BE2C (cell line): Measurements from ENCODE around the gene CNTN4.

Source experiments
- DNase-seq: peaks from one replicate; pipeline ENCODE4 v3.0.0-alpha.2; 2020
- H3K27me3 ChIP-seq: fragments of 250-450 bp; sonication (Bioruptor Pico); 2 replicates; pipeline ENCODE4 v1.5.1; 2020; ENCODE audit warnings: mild to moderate bottlenecking
- H3K36me3 ChIP-seq: fragments of 250-450 bp; sonication (Bioruptor Pico); 2 replicates; pipeline ENCODE4 v1.5.1; 2020; ENCODE audit warnings: mild to moderate bottlenecking
- H3K4me1 ChIP-seq: fragments of 250-450 bp; sonication (Bioruptor Pico); 2 replicates; pipeline ENCODE4 v1.5.1; 2020
- H3K4me3 ChIP-seq: 2 replicates; pipeline ENCODE4 v1.5.1; 2011; ENCODE audit warnings: low read depth, low read length
- H3K9me3 ChIP-seq: fragments of 250-450 bp; sonication (Bioruptor Pico); 2 replicates; pipeline ENCODE4 v1.5.1; 2020
- TF ChIP-seq, protein P1 (sequence below): IDR thresholded peaks from 2 replicates; pipeline ENCODE4 v1.5.1; 2012; ENCODE audit warnings: mild to moderate bottlenecking, low read depth, low read length

CNTN4 gene

DNA sequence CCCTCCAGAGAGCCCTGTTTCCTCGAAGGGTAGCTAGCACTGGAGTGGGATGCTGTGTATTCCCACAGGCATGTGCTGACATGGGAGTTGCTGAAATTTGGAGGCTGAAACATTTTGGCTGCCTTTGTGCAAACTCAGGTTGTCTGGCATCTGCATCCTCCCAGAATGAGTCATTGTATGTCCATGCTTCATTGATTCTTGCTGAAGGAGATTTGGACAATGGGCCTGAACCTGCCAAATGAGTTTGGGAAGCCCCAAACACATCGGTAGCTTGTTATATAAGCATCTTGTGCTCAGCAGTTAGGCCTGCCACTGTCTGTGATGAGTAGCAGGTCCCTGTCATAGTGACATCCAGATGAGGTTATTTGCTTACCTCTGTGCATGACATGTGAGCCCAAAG lies 851.5 kb downstream of the CNTN4 start:
- Histone ChIP-seq H3K9me3 (no peaks in the 10 kb centered on the region), H3K27me3 (no peaks in the 10 kb centered on the region), H3K4me3 (no peak overlapping the region), H3K36me3 (no peaks in the 10 kb centered on the region), H3K4me1 (peaks cover 11% of the 10 kb centered on the region)
- peak; percentile 27 for DNase-seq
- TF ChIP-seq, protein P1, sequence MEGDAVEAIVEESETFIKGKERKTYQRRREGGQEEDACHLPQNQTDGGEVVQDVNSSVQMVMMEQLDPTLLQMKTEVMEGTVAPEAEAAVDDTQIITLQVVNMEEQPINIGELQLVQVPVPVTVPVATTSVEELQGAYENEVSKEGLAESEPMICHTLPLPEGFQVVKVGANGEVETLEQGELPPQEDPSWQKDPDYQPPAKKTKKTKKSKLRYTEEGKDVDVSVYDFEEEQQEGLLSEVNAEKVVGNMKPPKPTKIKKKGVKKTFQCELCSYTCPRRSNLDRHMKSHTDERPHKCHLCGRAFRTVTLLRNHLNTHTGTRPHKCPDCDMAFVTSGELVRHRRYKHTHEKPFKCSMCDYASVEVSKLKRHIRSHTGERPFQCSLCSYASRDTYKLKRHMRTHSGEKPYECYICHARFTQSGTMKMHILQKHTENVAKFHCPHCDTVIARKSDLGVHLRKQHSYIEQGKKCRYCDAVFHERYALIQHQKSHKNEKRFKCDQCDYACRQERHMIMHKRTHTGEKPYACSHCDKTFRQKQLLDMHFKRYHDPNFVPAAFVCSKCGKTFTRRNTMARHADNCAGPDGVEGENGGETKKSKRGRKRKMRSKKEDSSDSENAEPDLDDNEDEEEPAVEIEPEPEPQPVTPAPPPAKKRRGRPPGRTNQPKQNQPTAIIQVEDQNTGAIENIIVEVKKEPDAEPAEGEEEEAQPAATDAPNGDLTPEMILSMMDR, result no peak

- Histone ChIP-seq H3K36me3 (no peaks in the 10 kb centered on the region), H3K4me3 (no peak overlapping the region), H3K4me1 (no peaks in the 10 kb centered on the region), H3K9me3 (no peaks in the 10 kb centered on the region), H3K27me3 (no peaks in the 10 kb centered on the region)
- DNase-seq, result no peak
- TF ChIP-seq, protein P1, result no peak
Measured at GRCh38 chr3:2957115-2957514, 858.4 kb downstream of the CNTN4 start.

DNA sequence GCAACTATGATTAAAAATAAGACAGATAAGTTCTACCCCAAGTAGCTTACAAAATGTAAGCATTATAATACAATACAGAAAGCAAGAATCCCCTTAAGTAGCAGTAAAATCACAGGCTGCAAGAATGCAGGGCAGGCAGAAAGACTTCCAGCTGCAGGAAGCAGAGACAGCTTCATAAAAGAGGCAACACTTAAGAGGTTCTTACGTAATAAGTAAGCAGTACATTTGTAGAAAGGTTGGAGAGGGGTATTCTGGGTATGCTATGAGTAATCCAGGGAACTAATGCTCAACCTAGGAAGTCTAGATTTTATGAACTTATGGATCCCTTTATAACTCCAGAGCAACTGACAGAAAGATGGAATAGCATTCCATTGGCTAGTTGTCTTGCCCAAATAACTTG lies 859.9 kb downstream of the CNTN4 start:
- H3K27me3 ChIP-seq, result no peaks in the 10 kb centered on the region
- no peak overlapping the region for H3K4me3 ChIP-seq
- TF ChIP-seq, protein P1, result no peak

DNA sequence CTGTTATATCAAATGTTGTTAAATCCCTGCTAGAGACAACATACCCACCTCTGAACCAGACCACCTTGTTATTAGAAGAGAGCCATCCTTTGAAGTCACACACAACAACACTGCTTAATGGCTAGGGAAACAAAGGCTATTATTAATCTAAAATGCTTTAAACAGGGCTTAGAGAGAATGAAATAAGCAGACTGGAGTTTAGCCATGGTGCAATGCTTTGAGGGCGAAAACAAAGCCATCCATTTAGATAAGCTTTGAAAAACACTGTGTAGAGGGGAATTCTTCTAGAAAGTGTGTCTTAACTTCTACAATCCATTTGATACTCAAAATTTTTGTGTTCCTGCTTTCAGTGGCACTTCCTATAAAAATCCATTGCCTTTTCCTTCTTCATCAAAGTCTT lies 862.9 kb downstream of the CNTN4 start:
- no peak for DNase-seq
- TF ChIP-seq, protein P1, result no peak
- H3K27me3 ChIP-seq, result no peaks in the 10 kb centered on the region
- no peak overlapping the region for H3K4me3 ChIP-seq
- H3K36me3 ChIP-seq, result no peaks in the 10 kb centered on the region
- H3K9me3 ChIP-seq, result no peaks in the 10 kb centered on the region
- H3K4me1 ChIP-seq, result no peaks in the 10 kb centered on the region

More for the DNA sequence above, 859.9 kb downstream of the CNTN4 start:
- H3K4me1 ChIP-seq, result no peaks in the 10 kb centered on the region
- DNase-seq, result no peak
- no peaks in the 10 kb centered on the region for H3K9me3 ChIP-seq
- no peaks in the 10 kb centered on the region for H3K36me3 ChIP-seq

GRCh38 chr3:2967871-2968270 lies 869.2 kb downstream of the CNTN4 start:
- TF ChIP-seq, protein P1, result no peak
- Histone ChIP-seq H3K36me3 (no peaks in the 10 kb centered on the region), H3K4me3 (no peak overlapping the region), H3K4me1 (0 out of 2 replicates have a peak, but pooled peaks cover 2% of the 10 kb centered on the region), H3K9me3 (no peaks in the 10 kb centered on the region), H3K27me3 (no peaks in the 10 kb centered on the region)
- no peak for DNase-seq

- Histone ChIP-seq H3K4me1 (0 out of 2 replicates have a peak, but pooled peaks cover 2% of the 10 kb centered on the region), H3K4me3 (no peak overlapping the region), H3K9me3 (no peaks in the 10 kb centered on the region), H3K27me3 (no peaks in the 10 kb centered on the region), H3K36me3 (no peaks in the 10 kb centered on the region)
- DNase-seq, result no peak
- TF ChIP-seq, protein P1, result no peak
Measured at GRCh38 chr3:2968475-2968874, 869.8 kb downstream of the CNTN4 start.
